GM18861 (cell line): Measurements from ENCODE around the gene TMEM163.

Source experiments
- ATAC-seq: cut with Tn5 transposase; IDR thresholded peaks from one replicate; pipeline ENCODE4 v1.9.1; 2021; ENCODE audit not compliant: unreplicated experiment

TMEM163 gene

DNA sequence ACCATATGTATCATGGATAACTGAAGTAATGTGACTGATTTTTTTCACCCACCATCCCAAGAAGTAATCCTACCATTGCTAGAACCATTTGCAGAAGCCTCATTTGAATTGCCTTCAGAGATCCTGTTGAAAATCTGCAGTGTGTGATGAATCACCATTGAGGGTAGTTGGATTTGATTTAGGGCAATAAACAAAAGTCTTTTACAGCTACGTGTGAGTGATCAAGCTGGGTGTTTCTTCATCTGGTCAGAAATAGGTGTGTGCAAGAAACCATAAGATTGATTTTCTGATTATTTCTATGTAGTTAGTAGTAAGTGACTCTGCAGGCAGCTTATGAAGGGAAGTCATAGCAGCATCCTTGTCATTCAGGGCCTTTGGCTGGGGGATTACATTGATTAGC is 305.4 kb downstream of the TMEM163 start:
- ATAC-seq, result no peak

DNA sequence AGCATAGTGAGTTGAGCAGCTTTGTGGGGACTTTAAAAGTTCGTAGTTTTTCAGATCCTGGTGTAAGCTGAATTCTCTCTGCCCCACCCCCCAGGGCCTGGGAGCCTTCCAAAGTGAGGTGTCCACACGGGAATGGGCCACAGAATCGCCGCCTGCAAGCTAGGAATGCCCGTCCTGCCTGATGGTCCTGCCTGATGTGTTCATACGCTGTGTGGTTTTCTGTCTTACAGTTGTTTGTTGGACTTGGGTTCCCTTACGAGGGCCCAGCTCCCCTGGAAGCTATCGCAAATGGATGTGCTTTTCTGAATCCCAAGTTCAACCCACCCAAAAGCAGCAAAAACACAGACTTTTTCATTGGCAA is 306.2 kb downstream of the TMEM163 start:
- ATAC-seq, result no peak

DNA sequence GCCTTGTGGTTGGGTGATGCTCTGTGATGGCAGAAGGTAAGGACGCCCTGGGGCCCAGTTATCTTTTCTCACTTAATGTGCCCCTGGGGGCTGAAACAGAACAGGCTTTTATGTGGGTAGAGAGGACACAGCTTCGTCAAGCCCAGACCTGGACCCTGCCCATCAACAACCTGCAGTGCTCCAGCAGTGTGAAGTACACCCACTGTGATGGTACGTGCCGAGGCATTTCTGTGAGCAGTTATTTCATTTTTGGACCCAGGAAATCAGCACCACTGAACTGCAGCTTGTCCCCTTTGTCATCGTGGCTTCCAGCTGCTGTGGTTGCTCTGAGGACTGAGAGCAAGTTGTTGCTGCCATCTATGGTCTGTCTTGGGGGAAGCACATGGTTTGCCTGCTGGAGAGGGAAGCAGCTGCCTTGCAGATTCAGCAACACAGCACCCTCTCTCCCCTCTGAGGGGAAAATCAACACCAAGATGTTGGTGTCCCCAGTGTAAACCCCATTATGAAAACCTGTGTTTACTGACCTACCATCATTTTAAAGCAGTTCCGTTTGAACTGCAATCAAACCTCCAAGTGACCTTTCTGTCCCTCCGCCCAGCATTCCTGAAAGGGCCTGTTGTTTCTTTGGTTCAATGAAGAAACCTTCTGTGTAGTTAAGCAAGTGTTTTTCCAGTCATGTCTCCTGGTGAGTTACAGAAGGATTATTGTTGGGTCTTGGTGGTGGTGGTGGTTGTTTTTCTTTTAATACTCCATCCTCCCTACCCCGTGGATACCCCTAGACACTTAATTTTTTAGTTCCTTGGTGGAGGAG is 306.8 kb downstream of the TMEM163 start:
- ATAC-seq, result peak; percentile 94

DNA sequence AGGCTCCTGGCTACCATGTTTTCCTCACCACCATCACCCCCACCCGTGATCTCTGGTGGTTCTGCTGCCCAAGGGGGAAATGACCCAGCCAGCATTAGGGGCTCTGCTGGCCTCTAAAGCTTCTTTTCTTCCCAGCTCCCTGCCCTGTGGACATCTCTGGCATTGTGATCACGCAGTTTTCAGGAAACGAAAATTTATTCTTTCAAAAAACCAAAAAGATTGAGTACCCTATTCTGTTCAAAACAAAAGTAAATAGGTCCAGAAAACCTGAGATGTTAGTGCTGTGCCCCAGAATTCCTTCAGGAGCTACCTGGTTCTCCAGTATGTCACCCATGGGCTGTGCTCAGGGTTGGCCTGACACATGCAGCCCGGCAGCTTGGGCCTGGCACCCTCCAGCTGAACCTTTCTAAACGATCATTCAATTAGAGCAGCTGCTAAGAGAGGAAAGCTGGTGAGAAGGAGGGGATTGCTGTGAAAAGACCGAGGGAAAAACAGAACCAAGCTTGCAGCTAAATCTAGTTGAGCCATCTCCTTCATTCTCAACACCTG is 307.4 kb downstream of the TMEM163 start:
- no peak for ATAC-seq

DNA sequence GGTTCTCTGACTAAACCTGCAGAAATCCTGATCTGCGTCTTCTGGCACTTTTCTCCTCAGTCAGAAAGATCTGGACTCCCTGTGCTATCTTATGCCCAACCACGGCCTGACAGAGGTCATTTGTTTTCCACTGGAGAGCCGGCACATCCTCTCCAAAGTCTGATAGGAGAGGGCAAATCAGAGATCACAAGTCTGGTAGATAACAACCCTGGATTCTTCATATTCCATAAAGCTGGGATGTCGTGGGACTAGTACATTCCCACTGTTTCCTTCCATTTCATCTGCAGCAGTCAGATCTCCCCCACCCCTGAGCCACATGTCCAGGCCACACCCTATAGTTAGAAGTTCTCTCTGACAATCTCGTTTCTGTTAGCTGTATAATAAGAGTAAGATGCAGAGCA is 308.0 kb downstream of the TMEM163 start:
- no peak for ATAC-seq

DNA sequence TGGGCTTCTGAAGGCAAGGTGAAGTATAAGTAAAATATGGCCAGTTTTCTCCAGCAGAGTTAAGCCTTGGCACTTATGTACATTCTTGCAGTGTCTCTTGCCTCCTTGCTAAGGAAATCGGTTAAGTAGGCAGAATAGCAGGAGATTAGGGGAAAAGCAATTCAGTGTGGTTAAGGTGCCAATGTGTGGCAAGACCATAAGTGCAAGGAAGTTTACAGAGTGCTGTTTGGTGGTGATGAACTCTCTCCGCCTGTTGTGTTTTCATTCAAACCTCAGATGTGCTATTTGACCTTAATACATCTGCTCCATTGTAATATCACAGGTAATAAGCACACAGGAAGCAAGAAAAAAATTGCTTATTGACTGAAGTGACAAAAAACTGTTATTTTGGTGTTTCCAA is 308.8 kb downstream of the TMEM163 start:
- no peak for ATAC-seq

DNA sequence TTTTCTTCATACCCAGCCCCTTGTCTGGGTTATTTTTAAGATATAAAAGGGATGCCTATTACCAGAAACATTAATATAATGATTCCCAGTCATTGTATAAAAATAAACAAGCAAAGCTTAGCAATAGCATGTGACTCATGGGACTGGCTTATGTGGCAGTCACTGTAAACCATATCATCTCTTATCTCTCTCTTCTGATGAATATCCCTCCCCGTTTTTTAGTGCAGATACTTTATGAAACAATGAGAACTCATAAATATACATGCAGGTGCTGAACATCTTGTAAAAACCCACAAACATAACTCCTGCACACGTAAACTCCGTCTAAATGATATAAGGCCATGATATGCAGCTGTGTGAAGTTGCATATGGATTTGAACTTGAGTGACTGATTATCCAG is 310.0 kb downstream of the TMEM163 start:
- ATAC-seq, result no peak

DNA sequence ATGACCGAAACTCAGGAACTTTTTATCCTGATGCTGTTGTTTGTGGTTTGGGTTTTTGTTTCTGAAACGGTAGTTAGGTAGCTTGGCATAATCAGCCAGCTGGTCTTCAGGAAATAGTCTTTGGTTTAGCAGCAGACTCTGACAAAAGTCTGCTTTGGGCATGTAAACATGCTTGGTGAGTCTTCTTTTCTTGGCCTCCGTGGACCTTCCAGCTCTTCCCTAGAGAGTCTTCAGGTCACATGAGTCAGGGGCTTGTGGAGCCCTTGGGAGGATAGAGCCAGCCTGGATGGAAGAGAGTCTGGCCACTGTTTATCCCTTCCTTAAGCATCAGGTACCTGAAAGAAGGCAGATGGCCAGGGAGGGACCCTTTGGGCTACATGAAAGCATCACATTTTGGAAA is 310.4 kb downstream of the TMEM163 start:
- no peak for ATAC-seq

DNA sequence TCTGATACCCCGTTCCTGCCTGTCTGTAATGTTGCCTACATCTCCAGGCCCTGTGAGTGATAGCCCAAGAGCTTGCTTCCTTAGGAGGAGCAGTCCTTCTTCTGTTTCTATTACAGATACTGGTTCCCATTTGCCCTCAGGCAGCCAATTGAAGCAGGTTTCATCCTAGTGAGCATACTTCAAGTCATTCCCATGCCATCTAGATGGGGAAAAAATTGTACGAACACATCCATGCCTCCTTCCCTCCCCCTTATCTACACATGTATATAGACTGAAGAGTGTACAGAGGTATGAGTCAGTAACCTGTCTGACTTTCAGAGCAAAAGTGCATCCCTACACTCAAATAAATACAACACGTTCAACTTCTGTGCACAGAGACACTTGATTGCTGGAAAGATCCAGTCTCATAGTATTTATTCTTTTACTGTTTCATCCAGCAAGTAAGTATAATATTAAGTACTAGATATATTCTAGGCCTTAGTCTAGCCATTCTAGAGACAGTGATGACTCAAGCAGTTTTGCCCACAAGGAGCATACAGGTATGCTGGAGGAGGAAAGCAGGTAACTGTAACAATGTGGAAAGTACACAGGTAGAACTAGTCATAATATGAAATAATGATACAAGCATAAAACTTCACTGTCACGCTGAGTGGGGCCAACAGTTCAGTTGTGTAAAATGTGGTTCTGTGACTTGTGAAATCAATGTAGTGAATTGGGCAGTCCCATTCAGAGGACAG is 311.5 kb downstream of the TMEM163 start:
- no peak for ATAC-seq

DNA sequence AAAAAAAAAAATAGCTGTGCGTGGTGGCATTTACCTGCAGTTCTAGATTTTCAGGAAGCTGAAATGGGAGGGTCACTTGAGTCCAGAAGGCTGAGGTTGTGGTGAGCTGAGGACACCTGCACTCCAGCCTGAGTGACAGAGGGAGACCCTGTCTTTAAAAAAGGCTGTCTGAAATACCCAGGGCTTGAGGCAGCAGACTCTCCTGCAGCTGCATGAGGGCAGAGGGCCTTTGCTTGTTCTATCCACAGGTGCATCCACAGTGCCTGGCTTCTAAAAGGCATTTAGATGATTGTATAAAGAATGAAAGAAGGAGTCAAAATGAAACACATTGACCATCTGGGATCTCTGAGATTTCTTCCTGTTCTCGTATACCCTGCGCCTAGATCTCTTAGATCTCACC is 312.1 kb downstream of the TMEM163 start:
- ATAC-seq, result no peak

DNA sequence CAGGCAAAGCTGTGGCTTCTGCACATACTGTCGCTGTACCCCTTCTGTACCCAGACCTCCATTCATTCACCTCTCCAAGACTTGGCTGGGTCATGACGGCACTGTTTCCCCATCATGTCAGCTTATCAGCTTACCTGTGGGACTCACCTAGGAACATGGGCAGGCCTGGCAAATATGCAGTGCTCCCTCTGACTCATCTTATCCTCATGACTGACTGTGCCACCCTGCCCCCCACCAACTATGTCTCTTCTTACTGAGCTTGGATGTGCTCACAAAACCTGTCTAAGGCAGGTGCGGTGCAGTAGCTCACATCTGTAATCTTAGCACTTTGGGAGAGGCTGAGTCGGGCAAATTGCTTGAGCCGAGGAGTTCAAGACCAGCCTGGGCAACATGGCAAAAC is 312.5 kb downstream of the TMEM163 start:
- no peak for ATAC-seq
